NCI-H1436 (cell line): ENCODE measurements around the gene CLIP3.
A peak's percentile ranks its signal among the peaks of the same experiment; 100 is the strongest.
"Not testable (repeated sequence)": the region's sequence is repeated elsewhere in the genome, so short reads cannot be mapped to it uniquely, and the experiment has no call there.

ENCODE experiments used
- DNase-seq: peaks from one replicate; lab custom pipeline; 2025; lab: John Stamatoyannopoulos, UW

The CLIP3 gene

GRCh38 chr19:36046443-36047050 is 13.9 kb upstream of the CLIP3 start:
- no peak for DNase-seq

- DNase-seq = no peak
These were observed 11.3 kb upstream of the CLIP3 start for GRCh38 chr19:36043952-36044351.

GRCh38 chr19:36041831-36042230 is 9.2 kb upstream of the CLIP3 start:
- no peak for DNase-seq

GRCh38 chr19:36041092-36041491 is 8.4 kb upstream of the CLIP3 start:
- not testable (repeated sequence) for DNase-seq

- DNase-seq = no peak
These were observed 7.8 kb upstream of the CLIP3 start for GRCh38 chr19:36040495-36040894.

- DNase-seq = no peak
These were observed 1.4 kb downstream of the CLIP3 start for GRCh38 chr19:36031308-36031707.

GRCh38 chr19:36030264-36031148 is 2.2 kb downstream of the CLIP3 start:
- DNase-seq = no peak

GRCh38 chr19:36028313-36029041 is 4.2 kb downstream of the CLIP3 start:
- no peak for DNase-seq

- DNase-seq = no peak
These were observed 5.0 kb downstream of the CLIP3 start for GRCh38 chr19:36027696-36028095.

- no peak for DNase-seq
These were observed 6.4 kb downstream of the CLIP3 start for GRCh38 chr19:36026091-36026876.

GRCh38 chr19:36025541-36025940 is 7.1 kb downstream of the CLIP3 start:
- DNase-seq = no peak

- no peak for DNase-seq
These were observed 9.2 kb downstream of the CLIP3 start for GRCh38 chr19:36023432-36023831.

GRCh38 chr19:36019061-36019670 is 13.5 kb downstream of the CLIP3 start:
- DNase-seq = no peak

- peak; percentile 99 for DNase-seq
These were observed 18.4 kb downstream of the CLIP3 start, which contains the start of gene ALKBH6 for GRCh38 chr19:36014012-36014924. ALKBH6 (minus strand) TSS chr19:36014213; CDS start chr19:36013397, 816 bp downstream.

GRCh38 chr19:36013280-36014011 is 19.2 kb downstream of the CLIP3 start:
- no peak for DNase-seq

- no peak for DNase-seq
These were observed 22.3 kb downstream of the CLIP3 start for GRCh38 chr19:36010402-36010801.

GRCh38 chr19:36009633-36010379 is 22.9 kb downstream of the CLIP3 start:
- no peak for DNase-seq

- DNase-seq = peak; percentile 41
These were observed 23.5 kb downstream of the CLIP3 start for GRCh38 chr19:36009220-36009619.
